WTC11 (cell line): Measurements from ENCODE around the gene URI1. TPM values are rescaled to one million over a fixed set of nuclear protein-coding genes. Genes with fewer than 3 reads are reported as not detected.
"Not testable (repeated sequence)": the region's sequence is repeated elsewhere in the genome, so short reads cannot be mapped to it uniquely, and the experiment has no call there.

Experiments
- ATAC-seq: fragments of 200-7000 bp; cut with Tn5 transposase; 2 replicates; pipeline ENCODE4 v1.10.0; 2021; ENCODE audit warnings: mild to moderate bottlenecking, moderate library complexity
- CTCF ChIA-PET: fragments of 300-600 bp; sonication (Branson Sonifier 250); formaldehyde crosslinking; loops from one replicate; lab custom pipeline; 2021; ENCODE audit warnings: antibody characterized with exemption; lab: Charles Lee
- POLR2A ChIA-PET: fragments of 350-600 bp; sonication (Branson Sonifier 250); formaldehyde crosslinking; loops from one replicate; lab custom pipeline; 2021; ENCODE audit warnings: antibody characterized with exemption; lab: Charles Lee
- DNase-seq: peaks from one replicate; pipeline ENCODE4 v3.0.0; 2021; ENCODE audit warnings: low spot score
- H3K27ac Mint-ChIP-seq: 2 replicates; pipeline ENCODE4 v1.8.0; 2021; ENCODE audit warnings: mixed read lengths
- H3K27me3 Mint-ChIP-seq: 2 replicates; pipeline ENCODE4 v1.8.0; 2021; ENCODE audit warnings: low read depth, mild to moderate bottlenecking, moderate library complexity, mixed read lengths
- H3K36me3 Mint-ChIP-seq: 2 replicates; pipeline ENCODE4 v1.8.0; 2021; ENCODE audit warnings: mixed read lengths
- H3K4me1 Mint-ChIP-seq: 2 replicates; pipeline ENCODE4 v1.8.0; 2022; ENCODE audit warnings: mixed read lengths
- H3K4me3 Mint-ChIP-seq: 2 replicates; pipeline ENCODE4 v1.8.0; 2021; ENCODE audit warnings: mild to moderate bottlenecking, moderate library complexity, mixed read lengths
- H3K9me3 Mint-ChIP-seq: 2 replicates; pipeline ENCODE4 v1.8.0; 2021; ENCODE audit warnings: mixed read lengths
- ATF1 ChIP-seq: sonication (generic); formaldehyde crosslinking; IDR thresholded peaks from 2 replicates; pipeline ENCODE4 v1.8.1; 2023; ENCODE audit warnings: mild to moderate bottlenecking, moderate library complexity, missing genetic modification reagents
- CREB1 ChIP-seq: sonication (generic); formaldehyde crosslinking; IDR thresholded peaks from 2 replicates; pipeline ENCODE4 v1.8.0; 2023; ENCODE audit warnings: mild to moderate bottlenecking, missing genetic modification reagents
- EMX1 ChIP-seq: fragments of 250-450 bp; sonication (Bioruptor Pico); IDR thresholded peaks from 2 replicates; pipeline ENCODE4 v1.8.0; 2021; ENCODE audit warnings: mild to moderate bottlenecking
- ESRRA ChIP-seq: sonication (generic); formaldehyde crosslinking; IDR thresholded peaks from 2 replicates; pipeline ENCODE4 v1.8.1; 2022; ENCODE audit warnings: mild to moderate bottlenecking, missing genetic modification reagents, borderline replicate concordance
- GRHL2 ChIP-seq: fragments of 250-450 bp; sonication (Bioruptor Pico); IDR thresholded peaks from 2 replicates; pipeline ENCODE4 v1.8.0; 2022; ENCODE audit warnings: mild to moderate bottlenecking, moderate library complexity; ENCODE audit not compliant: insufficient replicate concordance, severe bottlenecking
- GTF2I ChIP-seq: fragments of 250-450 bp; sonication (Bioruptor Pico); conservative IDR thresholded peaks from 2 replicates; pipeline ENCODE4 v1.4.0; 2021; ENCODE audit warnings: mild to moderate bottlenecking
- JAZF1 ChIP-seq: fragments of 250-450 bp; sonication (Bioruptor Pico); IDR thresholded peaks from 2 replicates; pipeline ENCODE4 v1.9.0; 2021; ENCODE audit warnings: moderate library complexity, mild to moderate bottlenecking, inconsistent platforms
- MYBL2 ChIP-seq: sonication (generic); formaldehyde crosslinking; IDR thresholded peaks from 2 replicates; pipeline ENCODE4 v1.8.1; 2023; ENCODE audit warnings: mild to moderate bottlenecking, moderate library complexity, missing genetic modification reagents
- NFATC4 ChIP-seq: fragments of 250-450 bp; sonication (Bioruptor Pico); IDR thresholded peaks from 2 replicates; pipeline ENCODE4 v1.9.0; 2021; ENCODE audit warnings: mild to moderate bottlenecking
- NR2C2 ChIP-seq: sonication (generic); formaldehyde crosslinking; IDR thresholded peaks from 2 replicates; pipeline ENCODE4 v1.8.0; 2022; ENCODE audit warnings: mild to moderate bottlenecking, missing genetic modification reagents
- PRRX2 ChIP-seq: fragments of 250-450 bp; sonication (Bioruptor Pico); IDR thresholded peaks from 2 replicates; pipeline ENCODE4 v1.8.0; 2021; ENCODE audit warnings: mild to moderate bottlenecking
- TCF7 ChIP-seq: sonication (generic); formaldehyde crosslinking; IDR thresholded peaks from 2 replicates; pipeline ENCODE4 v1.8.0; 2022; ENCODE audit warnings: mild to moderate bottlenecking, low read depth, missing genetic modification reagents, moderate library complexity
- TEAD4 ChIP-seq: sonication (generic); formaldehyde crosslinking; IDR thresholded peaks from 2 replicates; pipeline ENCODE4 v1.8.0; 2022; ENCODE audit warnings: mild to moderate bottlenecking, missing genetic modification reagents
- ZNF219 ChIP-seq: sonication (generic); formaldehyde crosslinking; IDR thresholded peaks from 2 replicates; pipeline ENCODE4 v1.8.0; 2023; ENCODE audit warnings: missing genetic modification reagents, mild to moderate bottlenecking, borderline replicate concordance
- ZNF263 ChIP-seq: sonication (generic); formaldehyde crosslinking; IDR thresholded peaks from 2 replicates; pipeline ENCODE4 v1.8.1; 2022; ENCODE audit warnings: low read depth, mild to moderate bottlenecking, moderate library complexity, missing genetic modification reagents
- ZNF416 ChIP-seq: fragments of 250-450 bp; sonication (Bioruptor Pico); IDR thresholded peaks from 2 replicates; pipeline ENCODE4 v1.9.0; 2021; ENCODE audit warnings: mild to moderate bottlenecking, inconsistent platforms
- ZNF671 ChIP-seq: fragments of 250-450 bp; sonication (Bioruptor Pico); IDR thresholded peaks from 2 replicates; pipeline ENCODE4 v1.8.0; 2021; ENCODE audit warnings: mild to moderate bottlenecking
- total RNA-seq: library from RNA; stranded (reverse); gene quantifications from 3 replicates; pipeline ENCODE4 v1.2.3, GENCODE V29; 2021
- TF ChIP-seq, protein P1 (sequence below): sonication (generic); formaldehyde crosslinking; IDR thresholded peaks from 2 replicates; pipeline ENCODE4 v1.8.1; 2022; ENCODE audit warnings: mild to moderate bottlenecking, missing genetic modification reagents, moderate library complexity, borderline replicate concordance
- TF ChIP-seq, protein P2 (sequence below): sonication (generic); formaldehyde crosslinking; IDR thresholded peaks from 2 replicates; pipeline ENCODE4 v1.8.0; 2023; ENCODE audit warnings: missing genetic modification reagents, mild to moderate bottlenecking, borderline replicate concordance
- TF ChIP-seq, protein P3 (sequence below): sonication (generic); formaldehyde crosslinking; IDR thresholded peaks from 2 replicates; pipeline ENCODE4 v1.8.1; 2023; ENCODE audit warnings: mild to moderate bottlenecking, missing genetic modification reagents
- TF ChIP-seq, protein P4 (sequence below): sonication (generic); formaldehyde crosslinking; IDR thresholded peaks from 2 replicates; pipeline ENCODE4 v1.8.1; 2023; ENCODE audit warnings: mild to moderate bottlenecking, moderate library complexity, missing genetic modification reagents
- TF ChIP-seq, protein P5 (sequence below): fragments of 250-450 bp; sonication (Bioruptor Pico); conservative IDR thresholded peaks from 2 replicates; pipeline ENCODE4 v1.9.0; 2021; ENCODE audit warnings: mild to moderate bottlenecking

Gene URI1
- total RNA-seq, 1 experiment from 2014 or later, result 57.1 TPM

DNA sequence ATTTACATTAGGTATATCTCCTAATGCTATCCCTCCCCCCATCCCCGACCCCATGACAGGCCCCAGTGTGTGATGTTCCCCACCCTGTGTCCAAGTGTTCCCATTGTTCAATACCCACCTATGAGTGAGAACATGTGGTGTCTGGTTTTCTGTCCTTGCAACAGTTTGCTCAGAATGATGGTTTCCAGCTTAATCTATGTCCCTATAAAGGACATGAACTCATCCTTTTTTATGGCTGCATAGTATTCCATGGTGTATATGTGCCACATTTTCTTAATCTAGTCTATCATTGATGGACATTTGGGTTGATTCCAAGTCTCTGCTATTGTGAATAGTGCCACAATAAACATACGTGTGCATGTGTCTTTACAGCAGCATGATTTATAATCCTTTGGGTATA lies 26.2 kb upstream of the URI1 start:
- H3K27me3 Mint-ChIP-seq, H3K4me1 Mint-ChIP-seq, H3K36me3 Mint-ChIP-seq, ATAC-seq, H3K9me3 Mint-ChIP-seq, H3K4me3 Mint-ChIP-seq, POLR2A ChIA-PET, H3K27ac Mint-ChIP-seq, CTCF ChIA-PET, DNase-seq: not testable (repeated sequence)

DNA sequence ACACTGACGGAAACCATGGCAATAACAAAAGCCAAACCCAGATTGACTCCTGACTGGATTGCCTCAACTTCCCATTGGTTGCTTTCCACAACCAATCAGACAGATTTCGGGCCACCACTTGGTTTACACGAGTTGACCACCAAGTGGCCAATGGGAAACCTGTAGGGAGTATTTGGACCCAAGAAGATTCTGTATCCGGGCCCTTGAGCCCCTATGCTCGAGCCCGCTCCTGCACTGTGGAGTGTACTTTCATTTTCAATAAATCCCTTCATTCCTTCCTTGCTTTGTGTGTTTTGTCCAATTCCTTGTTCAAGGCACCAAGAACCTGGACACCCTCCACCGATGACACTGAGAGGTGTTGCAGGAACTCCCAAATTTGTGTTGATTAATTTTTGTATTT lies 24.1 kb upstream of the URI1 start:
- POLR2A ChIA-PET, result no interaction called here
- CTCF ChIA-PET, result no interaction called here

DNA sequence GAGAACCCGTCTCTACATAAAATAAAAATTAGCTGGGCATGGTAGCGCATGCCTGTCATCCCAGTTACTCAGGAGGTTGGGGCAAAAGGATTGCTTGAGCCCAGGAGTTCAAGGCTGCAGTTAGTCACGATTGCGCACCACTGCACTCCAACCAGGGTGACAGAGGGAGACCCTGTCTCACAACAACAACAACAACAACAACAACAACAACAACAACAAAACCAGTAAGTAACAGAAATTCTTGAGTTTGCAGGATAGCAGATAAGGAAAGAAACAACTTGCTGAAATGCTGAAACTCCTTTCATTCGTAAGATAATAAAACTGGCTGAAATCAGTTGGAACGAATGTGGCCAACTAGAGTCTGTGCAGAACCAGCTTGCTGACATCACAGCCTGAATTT lies 23.1 kb upstream of the URI1 start:
- Mint-ChIP-seq H3K36me3 (no peaks in the 10 kb centered on the region), H3K4me1 (peaks cover 2% of the 10 kb centered on the region; the same call in 1 of the 2 replicates), H3K4me3 (no peak overlapping the region), H3K27me3 (peaks cover 2% of the 10 kb centered on the region; the same call in 1 of the 2 replicates), H3K27ac (no peak overlapping the region), H3K9me3 (no peaks in the 10 kb centered on the region)
- DNase-seq (no peak), ATAC-seq (no peak)
- ChIA-PET POLR2A (no interaction called here), CTCF (no interaction called here)
- no peak for TF ChIP-seq TEAD4 (CRISPR knock-in tag)
- TF ChIP-seq, protein P1, sequence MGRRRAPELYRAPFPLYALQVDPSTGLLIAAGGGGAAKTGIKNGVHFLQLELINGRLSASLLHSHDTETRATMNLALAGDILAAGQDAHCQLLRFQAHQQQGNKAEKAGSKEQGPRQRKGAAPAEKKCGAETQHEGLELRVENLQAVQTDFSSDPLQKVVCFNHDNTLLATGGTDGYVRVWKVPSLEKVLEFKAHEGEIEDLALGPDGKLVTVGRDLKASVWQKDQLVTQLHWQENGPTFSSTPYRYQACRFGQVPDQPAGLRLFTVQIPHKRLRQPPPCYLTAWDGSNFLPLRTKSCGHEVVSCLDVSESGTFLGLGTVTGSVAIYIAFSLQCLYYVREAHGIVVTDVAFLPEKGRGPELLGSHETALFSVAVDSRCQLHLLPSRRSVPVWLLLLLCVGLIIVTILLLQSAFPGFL (CRISPR knock-in tag), result no peak
- TF ChIP-seq, protein P2, sequence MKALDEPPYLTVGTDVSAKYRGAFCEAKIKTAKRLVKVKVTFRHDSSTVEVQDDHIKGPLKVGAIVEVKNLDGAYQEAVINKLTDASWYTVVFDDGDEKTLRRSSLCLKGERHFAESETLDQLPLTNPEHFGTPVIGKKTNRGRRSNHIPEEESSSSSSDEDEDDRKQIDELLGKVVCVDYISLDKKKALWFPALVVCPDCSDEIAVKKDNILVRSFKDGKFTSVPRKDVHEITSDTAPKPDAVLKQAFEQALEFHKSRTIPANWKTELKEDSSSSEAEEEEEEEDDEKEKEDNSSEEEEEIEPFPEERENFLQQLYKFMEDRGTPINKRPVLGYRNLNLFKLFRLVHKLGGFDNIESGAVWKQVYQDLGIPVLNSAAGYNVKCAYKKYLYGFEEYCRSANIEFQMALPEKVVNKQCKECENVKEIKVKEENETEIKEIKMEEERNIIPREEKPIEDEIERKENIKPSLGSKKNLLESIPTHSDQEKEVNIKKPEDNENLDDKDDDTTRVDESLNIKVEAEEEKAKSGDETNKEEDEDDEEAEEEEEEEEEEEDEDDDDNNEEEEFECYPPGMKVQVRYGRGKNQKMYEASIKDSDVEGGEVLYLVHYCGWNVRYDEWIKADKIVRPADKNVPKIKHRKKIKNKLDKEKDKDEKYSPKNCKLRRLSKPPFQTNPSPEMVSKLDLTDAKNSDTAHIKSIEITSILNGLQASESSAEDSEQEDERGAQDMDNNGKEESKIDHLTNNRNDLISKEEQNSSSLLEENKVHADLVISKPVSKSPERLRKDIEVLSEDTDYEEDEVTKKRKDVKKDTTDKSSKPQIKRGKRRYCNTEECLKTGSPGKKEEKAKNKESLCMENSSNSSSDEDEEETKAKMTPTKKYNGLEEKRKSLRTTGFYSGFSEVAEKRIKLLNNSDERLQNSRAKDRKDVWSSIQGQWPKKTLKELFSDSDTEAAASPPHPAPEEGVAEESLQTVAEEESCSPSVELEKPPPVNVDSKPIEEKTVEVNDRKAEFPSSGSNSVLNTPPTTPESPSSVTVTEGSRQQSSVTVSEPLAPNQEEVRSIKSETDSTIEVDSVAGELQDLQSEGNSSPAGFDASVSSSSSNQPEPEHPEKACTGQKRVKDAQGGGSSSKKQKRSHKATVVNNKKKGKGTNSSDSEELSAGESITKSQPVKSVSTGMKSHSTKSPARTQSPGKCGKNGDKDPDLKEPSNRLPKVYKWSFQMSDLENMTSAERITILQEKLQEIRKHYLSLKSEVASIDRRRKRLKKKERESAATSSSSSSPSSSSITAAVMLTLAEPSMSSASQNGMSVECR (CRISPR knock-in tag), result no peak
- TF ChIP-seq ATF1, result no peak
- TF ChIP-seq NR2C2 (CRISPR knock-in tag), result no peak
- TF ChIP-seq ZNF671 (CRISPR knock-in tag), result no peak
- no peak for TF ChIP-seq ZNF263 (CRISPR knock-in tag)
- no peak for TF ChIP-seq ZNF416 (CRISPR knock-in tag)
- TF ChIP-seq EMX1 (CRISPR knock-in tag), result no peak
- TF ChIP-seq TCF7 (CRISPR knock-in tag), result no peak
- TF ChIP-seq ZNF219 (CRISPR knock-in tag), result no peak
- TF ChIP-seq ESRRA, result no peak

More for the DNA sequence above, 24.1 kb upstream of the URI1 start:
- no peaks in the 10 kb centered on the region for H3K36me3 Mint-ChIP-seq
- H3K4me1 Mint-ChIP-seq, result no peaks in the 10 kb centered on the region
- H3K4me3 Mint-ChIP-seq, result no peak overlapping the region
- H3K27me3 Mint-ChIP-seq, result peaks cover 2% of the 10 kb centered on the region; the same call in 1 of the 2 replicates
- no peak for DNase-seq
- no peak overlapping the region for H3K27ac Mint-ChIP-seq
- no peaks in the 10 kb centered on the region for H3K9me3 Mint-ChIP-seq
- no peak for ATAC-seq
- TF ChIP-seq JAZF1 (CRISPR knock-in tag) (no peak), NFATC4 (CRISPR knock-in tag) (no peak), GTF2I (CRISPR knock-in tag) (no peak), ZNF219 (CRISPR knock-in tag) (no peak), PRRX2 (CRISPR knock-in tag) (no peak), GRHL2 (no peak), CREB1 (no peak), MYBL2 (CRISPR knock-in tag) (no peak)
- TF ChIP-seq, protein P3, sequence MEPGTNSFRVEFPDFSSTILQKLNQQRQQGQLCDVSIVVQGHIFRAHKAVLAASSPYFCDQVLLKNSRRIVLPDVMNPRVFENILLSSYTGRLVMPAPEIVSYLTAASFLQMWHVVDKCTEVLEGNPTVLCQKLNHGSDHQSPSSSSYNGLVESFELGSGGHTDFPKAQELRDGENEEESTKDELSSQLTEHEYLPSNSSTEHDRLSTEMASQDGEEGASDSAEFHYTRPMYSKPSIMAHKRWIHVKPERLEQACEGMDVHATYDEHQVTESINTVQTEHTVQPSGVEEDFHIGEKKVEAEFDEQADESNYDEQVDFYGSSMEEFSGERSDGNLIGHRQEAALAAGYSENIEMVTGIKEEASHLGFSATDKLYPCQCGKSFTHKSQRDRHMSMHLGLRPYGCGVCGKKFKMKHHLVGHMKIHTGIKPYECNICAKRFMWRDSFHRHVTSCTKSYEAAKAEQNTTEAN (CRISPR knock-in tag), result no peak
- TF ChIP-seq, protein P4, sequence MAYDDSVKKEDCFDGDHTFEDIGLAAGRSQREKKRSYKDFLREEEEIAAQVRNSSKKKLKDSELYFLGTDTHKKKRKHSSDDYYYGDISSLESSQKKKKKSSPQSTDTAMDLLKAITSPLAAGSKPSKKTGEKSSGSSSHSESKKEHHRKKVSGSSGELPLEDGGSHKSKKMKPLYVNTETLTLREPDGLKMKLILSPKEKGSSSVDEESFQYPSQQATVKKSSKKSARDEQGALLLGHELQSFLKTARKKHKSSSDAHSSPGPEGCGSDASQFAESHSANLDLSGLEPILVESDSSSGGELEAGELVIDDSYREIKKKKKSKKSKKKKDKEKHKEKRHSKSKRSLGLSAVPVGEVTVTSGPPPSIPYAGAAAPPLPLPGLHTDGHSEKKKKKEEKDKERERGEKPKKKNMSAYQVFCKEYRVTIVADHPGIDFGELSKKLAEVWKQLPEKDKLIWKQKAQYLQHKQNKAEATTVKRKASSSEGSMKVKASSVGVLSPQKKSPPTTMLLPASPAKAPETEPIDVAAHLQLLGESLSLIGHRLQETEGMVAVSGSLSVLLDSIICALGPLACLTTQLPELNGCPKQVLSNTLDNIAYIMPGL (CRISPR knock-in tag), result no peak
- TF ChIP-seq, protein P5, sequence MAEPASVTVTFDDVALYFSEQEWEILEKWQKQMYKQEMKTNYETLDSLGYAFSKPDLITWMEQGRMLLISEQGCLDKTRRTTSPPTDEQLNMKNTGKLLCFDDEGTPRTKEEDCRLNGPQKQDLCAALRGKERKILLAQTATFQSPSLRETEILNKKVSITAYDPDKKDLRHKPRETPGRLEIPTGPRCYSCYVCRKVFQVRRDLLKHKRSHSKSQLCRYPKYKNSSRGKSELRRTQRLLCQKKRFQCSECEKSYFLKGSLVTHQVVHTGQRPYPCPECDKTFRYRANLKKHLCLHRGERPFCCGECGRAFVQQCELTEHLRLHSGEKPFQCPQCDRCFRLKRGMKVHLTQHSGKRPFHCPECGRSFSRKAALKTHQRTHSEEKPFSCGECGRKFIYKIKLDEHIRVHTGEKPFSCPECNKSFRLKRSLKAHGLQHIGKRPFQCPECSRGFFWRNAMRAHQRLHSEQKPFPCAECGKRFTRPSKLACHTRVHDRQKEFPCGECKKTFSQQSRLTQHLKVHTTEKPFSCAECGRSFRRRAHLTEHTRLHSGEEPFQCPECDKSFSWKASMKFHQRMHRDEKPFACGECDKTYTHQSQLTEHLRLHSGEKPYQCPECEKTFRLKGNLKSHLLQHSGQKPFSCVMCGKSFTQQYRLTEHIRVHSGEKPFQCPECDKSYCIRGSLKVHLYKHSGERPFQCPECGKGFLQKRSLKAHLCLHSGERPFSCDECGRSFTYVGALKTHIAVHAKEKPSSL, result no peak
